ENCODE measurements around the gene AMOTL1.
"Not testable (repeated sequence)": the region's sequence is repeated elsewhere in the genome, so short reads cannot be mapped to it uniquely, and the experiment has no call there.

AMOTL1 gene

DNA sequence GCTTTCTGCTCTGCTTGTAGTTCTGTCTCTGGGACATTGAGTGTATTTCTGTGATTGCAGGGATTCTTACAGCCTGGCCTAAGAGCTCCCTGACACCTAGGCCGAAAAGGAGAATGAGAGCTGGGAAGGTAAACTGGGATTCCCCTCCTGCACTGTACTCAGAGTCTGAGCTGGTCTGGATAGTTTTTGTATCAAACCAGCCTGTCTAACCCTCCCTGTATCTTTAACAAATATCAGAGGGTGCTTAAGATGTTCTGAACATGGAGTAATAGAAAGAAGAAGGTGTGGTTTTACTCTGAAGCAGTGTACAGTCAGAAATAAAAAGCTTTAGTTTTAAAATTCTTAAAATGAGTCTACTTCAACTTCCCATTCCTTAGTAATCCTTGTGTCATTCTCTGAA is 57.3 kb downstream of the AMOTL1 start:
- no peak for DNase-seq

DNA sequence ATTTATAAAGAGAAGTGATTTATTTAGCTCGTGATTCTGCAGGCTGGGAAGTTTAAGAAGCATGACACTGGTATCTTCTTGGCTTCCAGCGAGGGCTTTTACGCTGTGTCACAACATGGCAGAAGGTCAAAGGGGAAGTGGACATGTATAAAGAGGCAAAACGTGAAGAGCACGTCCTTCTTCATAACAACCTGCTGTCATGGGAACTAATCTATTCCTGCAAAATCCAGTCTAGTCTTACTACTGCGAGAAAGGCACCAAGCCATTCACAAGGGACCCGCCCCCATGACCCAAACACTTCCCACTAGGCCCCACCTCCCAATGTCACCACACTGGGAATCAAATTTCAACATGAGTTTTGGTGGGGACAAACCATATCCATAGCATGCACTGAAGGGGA is 58.3 kb downstream of the AMOTL1 start:
- DNase-seq = no peak

DNA sequence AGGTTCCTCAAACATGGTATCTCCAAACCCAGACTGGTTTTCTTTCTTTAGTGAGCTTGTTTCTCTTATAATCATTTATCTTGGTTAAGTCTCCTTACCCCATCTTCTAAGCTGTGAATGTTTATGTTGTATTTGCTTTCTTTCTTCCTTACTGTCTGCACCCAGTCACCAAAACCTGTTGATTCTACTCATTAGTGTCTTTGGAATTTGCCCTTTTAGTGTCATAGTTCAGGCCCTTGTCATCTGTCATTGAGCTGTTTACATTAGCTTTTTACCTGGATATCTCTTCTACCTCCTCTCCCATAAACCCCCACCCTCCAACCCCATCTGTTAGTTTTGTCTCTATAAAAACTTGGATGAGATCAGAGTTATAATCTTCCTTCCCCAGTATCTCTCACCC is 59.9 kb downstream of the AMOTL1 start:
- DNase-seq = no peak

DNA sequence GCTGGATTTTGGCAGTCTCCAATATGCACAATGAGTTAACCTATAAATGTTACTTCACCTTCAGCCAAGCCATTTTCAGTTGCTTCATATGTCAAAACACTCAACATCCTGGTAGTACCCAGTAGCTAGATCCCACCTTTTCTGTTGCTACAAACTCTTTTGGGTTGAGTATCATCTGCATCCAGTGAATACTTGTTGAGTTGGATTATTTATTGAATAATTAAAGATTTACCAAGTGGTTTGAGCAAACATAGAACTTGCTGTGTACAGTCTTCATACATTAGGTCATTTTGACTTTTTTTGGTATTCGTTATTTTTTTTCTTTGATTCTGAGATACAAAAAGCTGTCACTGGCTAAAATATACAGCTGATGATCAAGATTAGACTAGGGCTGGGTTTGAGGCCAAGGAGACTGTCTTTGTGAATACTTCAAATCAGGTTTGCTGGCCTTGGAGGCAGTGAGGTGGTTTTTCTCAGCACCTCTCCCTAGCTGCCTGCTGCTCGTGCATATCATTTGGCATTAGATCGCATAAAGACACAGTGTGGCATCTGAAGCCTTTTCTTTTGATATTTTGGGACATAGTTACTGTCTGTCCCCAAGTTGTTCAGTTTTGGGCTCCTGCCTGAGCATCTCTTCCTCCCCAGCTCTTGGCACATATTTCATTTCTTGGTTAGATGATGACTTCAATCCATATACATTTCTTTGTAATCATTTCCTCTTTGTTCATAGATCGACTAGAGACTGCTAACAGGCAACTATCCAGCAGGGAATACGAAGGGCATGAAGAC is 62.8 kb downstream of the AMOTL1 start:
- DNase-seq = no peak

DNA sequence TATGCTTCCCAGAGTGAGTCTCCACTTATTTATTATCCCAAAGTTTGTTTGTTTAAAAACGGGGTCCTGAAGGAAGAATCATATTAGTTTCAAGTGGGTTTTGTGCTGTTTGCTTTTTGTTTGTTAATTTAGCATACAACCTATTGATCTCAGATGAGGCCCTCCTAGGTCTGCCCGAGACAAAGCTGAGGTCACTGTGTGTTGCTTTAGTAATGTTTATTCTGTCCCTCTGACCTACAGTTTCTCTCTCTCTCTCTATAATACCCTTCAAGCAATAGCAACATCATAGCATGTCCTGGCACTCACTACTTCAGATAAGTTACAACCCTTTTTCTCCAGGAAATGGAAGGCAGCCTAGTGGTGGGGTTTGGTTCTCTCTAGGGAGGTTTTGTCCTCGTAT is 63.4 kb downstream of the AMOTL1 start:
- no peak for DNase-seq

DNA sequence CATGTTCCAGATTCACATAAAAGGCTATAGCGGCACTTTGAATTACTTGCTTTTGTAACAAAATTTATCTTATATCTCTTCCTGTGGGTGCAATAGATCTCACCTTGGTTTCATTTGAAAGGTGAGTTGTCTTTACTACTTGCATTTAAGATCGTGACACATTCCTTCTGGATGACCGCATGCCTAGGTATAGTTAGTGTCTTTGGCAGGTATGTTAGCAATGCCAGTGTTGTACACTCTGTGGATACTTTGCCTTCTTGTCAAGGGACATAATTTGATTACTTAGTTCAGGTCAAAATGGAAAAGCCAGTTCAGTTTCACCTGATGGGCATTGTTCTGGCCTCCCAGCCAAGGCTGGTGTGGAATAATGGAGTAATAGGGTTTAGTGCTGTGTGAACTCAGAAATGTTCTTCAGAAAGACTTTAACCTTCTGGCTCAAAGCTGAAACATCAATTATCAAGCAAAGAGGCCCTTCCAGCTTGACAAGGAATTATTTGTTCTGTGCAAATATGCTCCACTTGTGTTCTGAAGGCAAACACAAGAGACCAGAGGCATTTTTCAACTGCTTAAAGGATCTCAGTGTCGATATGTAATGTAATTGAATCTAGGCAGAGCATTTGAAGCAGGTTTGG is 64.6 kb downstream of the AMOTL1 start:
- DNase-seq = no peak

DNA sequence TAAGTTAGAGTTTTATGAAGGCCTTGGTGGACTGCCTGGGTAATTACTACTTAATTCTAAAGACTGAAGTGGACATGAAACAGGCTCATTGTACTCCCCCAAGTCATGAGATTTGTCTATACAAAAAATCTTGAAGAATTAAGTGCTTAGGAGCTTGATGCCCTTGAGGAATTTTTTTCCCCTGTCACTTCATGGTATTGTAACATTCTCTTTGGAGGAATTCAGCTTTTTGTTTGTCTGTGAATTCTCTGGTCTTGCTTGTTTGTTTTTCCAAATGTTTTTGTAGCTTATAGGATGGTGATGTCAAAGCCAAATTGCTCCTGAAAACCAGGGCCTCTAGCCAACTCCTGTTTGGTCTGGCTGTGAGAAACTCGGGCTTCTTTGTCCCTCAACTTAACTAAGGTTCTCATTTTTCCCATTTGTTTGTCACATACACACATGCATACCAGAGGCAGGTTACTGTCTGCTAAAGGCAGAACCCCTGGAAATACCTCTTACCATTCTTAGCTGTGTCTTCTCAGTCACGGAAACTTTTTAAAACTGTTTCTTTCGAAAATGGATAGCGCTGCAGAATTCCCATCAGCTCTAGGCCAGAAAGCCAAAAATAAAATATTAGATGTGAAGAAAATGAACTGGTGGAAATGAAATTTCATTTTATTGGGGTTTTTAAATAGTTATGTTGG is 66.9 kb downstream of the AMOTL1 start:
- DNase-seq = no peak

DNA sequence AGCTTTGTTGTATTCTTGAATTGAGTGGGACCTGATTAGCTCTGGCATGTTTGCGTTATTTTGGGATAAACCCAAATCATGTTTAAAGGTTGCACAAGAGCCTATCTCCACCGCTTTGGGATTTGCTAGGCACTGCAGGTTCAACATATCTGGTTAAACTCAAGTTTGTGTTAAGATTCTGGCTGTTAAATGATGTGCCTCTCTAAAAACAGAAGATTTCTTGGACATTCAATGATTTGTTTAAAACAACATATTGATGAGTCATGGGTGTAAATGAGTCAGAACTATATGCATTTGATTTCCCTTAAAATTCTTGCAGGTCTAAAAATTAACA is 67.4 kb downstream of the AMOTL1 start:
- DNase-seq = no peak

DNA sequence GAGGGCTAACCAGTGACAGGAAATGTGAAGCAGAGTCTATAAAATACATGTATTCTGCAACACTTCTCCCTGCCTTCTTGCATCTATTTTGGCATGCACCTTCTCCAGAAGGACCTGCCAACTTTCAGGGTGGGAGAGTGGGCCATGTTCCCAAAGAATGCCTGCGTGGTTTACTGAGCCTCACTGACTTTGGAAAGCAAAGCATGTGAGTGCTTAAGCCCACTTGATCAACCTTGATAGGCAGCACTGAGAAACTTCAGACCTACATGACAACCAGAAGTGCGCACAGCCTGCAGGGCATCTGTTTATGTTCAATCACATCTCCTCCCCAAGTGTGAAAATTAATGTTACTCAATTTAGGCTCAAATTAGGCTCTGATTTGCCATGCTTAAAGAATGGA is 69.2 kb downstream of the AMOTL1 start:
- no peak for DNase-seq

DNA sequence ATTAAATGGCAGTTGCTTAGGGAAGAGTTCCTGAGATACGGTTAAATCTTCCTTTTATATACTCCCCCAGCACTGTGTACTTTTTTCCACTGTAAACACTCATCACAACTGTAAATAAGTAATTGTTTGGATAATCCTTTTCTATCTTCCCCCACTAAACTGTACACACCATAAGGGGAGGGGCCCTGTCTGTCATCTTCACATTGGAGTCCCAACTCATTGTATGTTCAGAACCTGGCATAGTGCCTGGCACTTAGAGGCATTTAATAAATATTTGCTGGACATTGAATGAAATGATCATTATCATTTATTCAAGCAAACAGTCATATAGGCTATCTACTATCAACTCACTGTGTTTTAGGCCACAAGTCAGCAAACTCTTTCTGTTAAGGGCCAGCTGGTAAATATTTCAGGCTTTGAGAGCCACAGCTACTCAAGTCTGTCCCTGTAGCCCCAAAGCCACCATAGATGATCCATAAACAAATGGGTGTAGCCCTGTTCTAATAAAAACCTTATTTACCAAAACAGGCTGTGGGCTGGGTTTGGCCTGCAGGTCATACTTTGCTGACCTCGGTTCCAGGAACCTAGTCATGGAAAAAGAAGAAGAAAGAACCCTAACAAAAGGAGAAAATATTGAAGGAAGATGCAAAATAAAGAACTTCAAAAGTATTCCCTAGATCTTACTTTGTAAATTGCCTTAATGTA is 70.0 kb downstream of the AMOTL1 start:
- DNase-seq = no peak

DNA sequence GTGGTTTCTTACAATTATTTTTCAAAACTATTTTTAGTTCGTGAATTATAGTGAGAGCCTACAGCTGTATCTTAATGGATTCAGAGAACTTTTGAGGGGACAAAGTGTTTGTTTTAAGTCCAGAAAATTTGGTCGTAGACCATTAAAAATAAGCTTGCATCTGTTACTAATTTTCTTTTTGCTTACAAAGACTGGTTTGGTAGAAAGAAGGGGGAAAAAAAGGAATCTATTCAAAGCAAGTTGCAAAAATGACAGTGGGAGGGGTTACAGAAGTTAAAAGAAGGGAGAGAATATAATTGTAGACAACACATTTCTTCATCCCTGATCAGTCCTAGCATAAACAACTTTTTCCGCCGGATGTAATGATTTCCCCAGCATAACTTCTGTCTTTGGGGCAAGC is 72.1 kb downstream of the AMOTL1 start:
- DNase-seq = no peak

DNA sequence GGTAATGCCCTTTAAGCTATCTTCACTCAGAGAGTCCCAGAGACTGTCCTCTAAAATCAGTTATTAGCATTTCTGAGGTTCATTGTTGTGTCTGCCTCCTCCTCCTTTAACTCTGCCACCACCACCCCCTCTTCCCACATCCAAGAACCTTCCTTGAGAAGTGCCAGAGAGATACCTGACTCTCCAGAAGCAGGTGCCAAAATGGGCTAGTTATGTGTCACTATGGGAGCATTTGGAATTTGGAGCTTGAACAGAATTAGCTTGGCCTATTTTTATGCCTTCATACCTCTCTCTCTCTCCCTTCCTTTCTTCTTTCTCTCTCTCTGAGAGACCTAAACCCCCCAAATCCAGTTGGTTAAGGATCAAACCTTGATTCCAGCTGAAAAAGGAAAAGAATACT is 75.9 kb downstream of the AMOTL1 start:
- no peak for DNase-seq

DNA sequence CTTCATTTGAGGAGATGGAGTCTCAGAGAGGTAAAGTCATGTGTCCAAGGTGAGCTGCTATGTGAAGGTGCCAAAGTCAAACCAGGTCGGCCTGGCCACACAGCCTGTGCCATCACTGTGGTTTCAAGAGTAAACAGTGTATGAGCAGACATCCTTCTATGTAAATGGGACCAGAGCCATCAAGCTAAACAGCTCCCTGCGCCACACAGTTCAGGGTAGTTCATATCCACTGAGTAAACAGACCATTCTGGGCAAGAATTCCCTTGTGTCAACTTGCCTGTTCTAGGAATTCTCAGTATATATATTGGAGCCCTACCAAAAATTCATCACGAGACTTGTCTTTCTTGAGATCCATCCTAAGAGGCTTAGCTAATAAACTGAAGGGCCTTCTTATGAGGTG is 77.5 kb downstream of the AMOTL1 start:
- DNase-seq = peak; percentile 59 to 86

DNA sequence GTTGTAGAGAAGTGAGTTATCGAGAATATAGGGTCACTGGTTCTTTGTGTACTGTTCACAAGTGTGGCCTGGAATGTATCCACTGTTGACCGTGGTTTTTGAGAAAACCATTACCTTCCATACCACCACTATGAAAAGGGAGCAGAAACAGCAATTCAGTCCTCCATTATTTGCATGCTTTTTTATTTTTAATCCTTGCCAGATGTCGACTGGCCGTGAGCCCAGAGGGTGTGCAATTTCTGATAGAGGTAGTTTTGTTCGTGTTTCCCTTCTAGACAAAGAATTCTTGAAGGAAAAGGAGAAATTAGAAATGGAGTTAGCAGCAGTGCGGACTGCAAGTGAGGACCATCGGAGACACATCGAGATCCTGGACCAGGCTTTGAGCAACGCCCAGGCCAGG is 81.7 kb downstream of the AMOTL1 start:
- DNase-seq = no peak

DNA sequence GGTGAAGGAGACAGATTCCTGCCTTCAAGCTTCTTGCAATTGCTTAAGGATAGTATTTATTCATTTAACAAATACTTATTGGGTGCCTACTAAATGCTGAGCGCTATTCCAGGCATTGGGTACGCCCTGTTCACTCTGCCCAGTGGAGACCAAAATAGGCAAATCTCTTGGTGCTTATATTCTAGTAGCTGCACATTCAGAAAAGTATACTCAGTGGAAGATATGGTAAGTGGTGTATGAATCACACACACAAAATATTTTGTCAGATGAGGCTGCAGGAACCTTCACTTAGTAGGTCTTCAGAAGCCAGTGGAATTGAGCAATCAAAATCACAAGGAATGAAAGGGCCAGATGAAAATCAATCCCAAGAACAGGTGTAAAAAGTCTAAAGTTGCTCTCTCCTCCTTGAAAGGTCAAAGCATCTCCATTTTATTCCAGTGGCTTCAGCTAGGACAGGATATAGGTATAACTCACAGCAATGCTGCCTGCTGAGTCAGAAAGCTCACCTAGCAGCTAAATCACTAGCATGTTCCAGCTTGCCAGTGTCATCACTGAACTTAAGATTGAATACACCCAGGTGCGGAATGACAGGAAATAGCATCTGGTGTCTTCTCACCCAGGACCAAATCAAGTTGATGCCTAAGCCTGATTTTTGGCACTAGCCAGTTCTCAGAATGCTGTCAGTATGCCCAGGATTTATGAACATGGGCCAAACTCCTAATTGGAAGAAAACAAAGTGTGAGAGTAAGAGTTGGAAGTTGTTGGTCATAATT is 83.9 kb downstream of the AMOTL1 start:
- DNase-seq = no peak

DNA sequence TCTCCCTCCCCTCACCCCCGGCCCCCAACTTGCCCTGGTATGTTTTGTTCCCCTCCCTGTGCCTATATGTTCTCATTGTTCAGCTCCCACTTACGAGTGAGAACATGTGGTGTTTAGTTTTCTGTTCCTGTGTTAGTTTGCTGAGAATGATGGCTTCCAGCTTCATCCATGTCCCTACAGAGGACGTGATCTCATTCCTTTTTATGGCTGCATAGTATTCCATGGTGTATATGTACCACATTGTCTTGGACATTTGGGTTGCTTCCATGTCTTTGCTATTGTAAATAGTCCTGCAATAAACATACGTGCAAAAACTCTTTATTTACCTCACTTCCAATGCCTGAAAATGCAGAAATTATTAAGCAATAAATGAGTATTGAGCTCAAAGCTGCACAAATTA is 85.1 kb downstream of the AMOTL1 start:
- DNase-seq = not testable (repeated sequence)

DNA sequence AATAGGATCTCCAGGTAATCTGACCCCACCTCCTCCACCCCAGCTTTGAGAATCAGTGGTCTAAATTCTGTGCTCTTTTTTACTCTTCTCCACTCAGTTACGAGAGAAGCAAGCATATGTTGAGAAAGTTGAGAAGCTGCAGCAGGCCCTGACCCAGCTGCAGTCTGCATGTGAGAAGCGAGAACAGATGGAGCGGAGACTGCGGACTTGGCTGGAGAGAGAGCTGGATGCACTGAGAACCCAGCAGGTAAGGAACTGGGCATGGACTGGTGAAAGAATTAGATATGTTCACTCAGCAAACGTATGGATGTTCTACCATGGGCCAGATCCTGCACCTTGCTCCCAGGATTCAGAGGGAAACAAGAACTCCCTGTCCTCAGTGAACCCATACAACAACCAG is 85.7 kb downstream of the AMOTL1 start:
- no peak for DNase-seq

DNA sequence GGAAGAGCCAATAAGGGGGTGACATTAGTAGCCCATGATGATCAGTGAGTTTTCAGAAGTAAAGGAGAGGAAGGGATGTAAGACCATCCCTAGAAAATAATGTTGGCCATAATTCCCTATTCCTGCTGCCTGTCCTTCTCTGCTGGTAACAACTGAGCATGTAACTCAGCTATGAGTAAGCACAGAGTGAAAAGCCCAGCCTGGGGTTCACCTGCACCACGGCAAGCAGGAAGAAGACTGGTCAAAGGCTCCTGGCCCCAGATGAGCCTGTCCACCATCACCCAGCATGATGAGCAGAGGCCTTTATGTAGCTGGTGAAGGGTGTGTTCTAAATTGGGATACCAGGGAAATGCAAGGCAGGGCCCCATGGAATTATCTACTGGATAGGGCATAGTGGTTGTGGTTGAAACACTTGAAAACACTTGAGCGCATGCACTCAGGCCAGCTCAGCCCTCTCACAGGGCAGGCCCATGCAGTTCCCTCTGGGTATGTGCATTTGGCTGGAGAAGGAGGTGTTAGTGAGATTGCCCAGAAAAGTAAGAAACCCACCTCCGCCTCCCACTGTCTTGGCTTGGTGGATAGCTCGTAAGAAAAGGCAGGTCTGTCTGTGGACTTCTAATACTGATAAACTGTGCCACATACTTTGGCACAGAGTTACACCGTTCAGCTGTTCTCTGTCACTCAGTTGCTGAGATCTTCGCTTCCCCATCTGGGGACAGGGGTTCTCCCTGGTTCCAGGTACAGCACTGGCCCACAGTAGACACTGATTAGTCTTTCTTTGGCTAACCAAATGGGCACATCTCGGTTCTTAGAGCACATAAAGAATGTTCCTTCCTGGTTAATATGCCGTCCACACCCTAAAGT is 86.8 kb downstream of the AMOTL1 start:
- DNase-seq = no peak

DNA sequence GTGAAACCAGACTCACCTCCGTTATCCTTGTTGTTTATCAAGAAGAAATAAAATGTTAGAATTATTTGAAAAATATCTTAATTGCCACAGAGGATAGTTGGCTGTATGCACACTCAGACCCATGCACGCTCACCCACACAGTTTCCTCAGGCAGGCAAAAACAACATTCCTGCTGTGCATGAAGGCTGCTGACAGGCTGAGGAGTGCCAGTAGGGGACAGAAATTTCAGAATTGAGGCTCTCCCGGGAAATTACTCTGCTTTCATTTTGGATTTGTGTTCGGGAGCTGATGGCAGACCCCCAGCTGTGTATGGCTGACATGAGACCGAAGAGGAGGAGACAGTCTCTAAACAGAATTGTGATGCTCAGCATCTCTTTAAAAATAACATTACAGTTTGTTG is 87.5 kb downstream of the AMOTL1 start:
- no peak for DNase-seq

DNA sequence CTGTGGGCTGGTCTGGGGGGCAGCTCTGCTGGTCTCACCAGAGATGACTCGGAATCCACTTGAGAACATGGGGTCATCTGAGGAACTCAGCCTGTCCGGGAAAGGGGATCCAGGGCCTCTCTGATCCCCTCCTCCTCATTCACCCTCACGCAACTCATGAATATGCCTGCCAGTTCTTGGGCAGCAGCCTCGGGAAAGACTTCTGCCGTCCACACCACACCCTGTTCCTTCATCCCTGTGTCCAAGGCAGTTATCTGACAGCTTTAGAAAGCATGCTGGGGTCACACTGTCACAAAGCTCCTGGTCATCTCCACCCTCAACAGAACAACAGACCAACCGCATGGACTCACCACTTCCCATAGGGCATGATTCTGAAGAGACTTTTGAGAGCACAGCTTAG is 88.3 kb downstream of the AMOTL1 start:
- DNase-seq = no peak

DNA sequence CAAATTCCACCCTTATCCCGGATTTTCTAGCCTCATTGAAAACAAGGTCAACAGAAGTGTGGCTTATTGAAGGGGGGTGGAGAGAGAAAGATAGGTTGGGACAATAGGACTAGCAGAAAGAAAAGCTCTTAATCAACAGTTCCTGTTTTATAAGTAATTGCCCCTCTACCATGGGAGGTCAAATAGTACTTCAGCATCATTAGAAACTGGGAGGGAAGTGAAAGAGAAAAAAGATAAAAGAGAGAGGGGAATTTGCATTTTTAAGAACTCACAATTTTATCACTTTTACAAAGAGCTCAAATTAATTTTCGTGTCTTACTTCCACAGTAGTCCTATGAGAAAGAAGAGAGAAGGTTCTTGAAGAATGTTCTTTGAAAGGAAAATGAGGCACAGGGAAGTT is 89.2 kb downstream of the AMOTL1 start:
- DNase-seq = no peak
